ENCODE measurements around the gene CAMKK2. TPM values are rescaled to one million over a fixed set of nuclear protein-coding genes. Genes with fewer than 3 reads are reported as not detected.

CAMKK2 gene
- total and polyA plus RNA-seq, 10 donors: 13.6 to 90.1 (median 63.3) TPM

GRCh38 chr12:121337416-121337815, 40.9 kb upstream of the CAMKK2 start:
- Histone ChIP-seq H3K27ac (no peak overlapping the region), H3K27me3 (replicated peaks in 1 of 7) (no peaks in the 10 kb centered on the region), H3K36me3 (peaks cover 10 to 98% (median 84%) of the 10 kb centered on the region in 6 donors), H3K9me3 (no peaks in the 10 kb centered on the region), H3K4me3 (no peak overlapping the region), H3K4me1 (peaks cover 0 to 11% (median 5%) of the 10 kb centered on the region in 6 donors)
- intact Hi-C loops (cut with DNase I; ENCODE audit: low total_unique reads): loop anchor here (10.0 kb wide), 1 partner anchor 107 kb away; no protein-coding TSS in a partner anchor
- 97 to 99% (median 98%) methylated on average over 4 of the region's 4 CpGs for WGBS, 5 donors
- DNase-seq: no peak
- TF ChIP-seq CTCF (IDR thresholded peaks at IDR 0.05 in 8 of 11, conservative IDR thresholded peaks at IDR 0.05 in 3 of 11): no peak
- no peak for TF ChIP-seq POLR2A (IDR thresholded peaks at IDR 0.05)
- no peak for TF ChIP-seq POLR2AphosphoS5 (IDR thresholded peaks at IDR 0.05)

GRCh38 chr12:121334513-121335343, 38.2 kb upstream of the CAMKK2 start:
- DNase-seq: no peak
- Histone ChIP-seq H3K27me3 (replicated peaks in 1 of 7) (no peaks in the 10 kb centered on the region), H3K36me3 (peaks cover 8 to 98% (median 85%) of the 10 kb centered on the region in 6 donors), H3K4me1 (peaks cover 0 to 11% (median 5%) of the 10 kb centered on the region in 6 donors), H3K9me3 (no peaks in the 10 kb centered on the region), H3K4me3 (no peak overlapping the region), H3K27ac (no peak overlapping the region)
- TF ChIP-seq CTCF (IDR thresholded peaks at IDR 0.05 in 8 of 11, conservative IDR thresholded peaks at IDR 0.05 in 3 of 11): peak; percentile 63 to 90 (median 84)
- no peak for TF ChIP-seq POLR2A (IDR thresholded peaks at IDR 0.05)
- intact Hi-C loops (cut with DNase I; ENCODE audit: low total_unique reads): loop anchor here (10.0 kb wide), 1 partner anchor 110 kb away; no protein-coding TSS in a partner anchor
- WGBS, 5 donors: 64 to 70% (median 70%) methylated on average over 8 of the region's 8 CpGs

- Histone ChIP-seq H3K27me3 (replicated peaks in 1 of 7) (no peaks in the 10 kb centered on the region), H3K4me3 (no peak overlapping the region), H3K27ac (no peak overlapping the region), H3K9me3 (no peaks in the 10 kb centered on the region), H3K4me1 (peaks cover 0 to 11% (median 5%) of the 10 kb centered on the region in 6 donors), H3K36me3 (peaks cover 8 to 98% (median 89%) of the 10 kb centered on the region in 6 donors)
- TF ChIP-seq CTCF (IDR thresholded peaks at IDR 0.05 in 8 of 11, conservative IDR thresholded peaks at IDR 0.05 in 3 of 11): no peak
- TF ChIP-seq POLR2AphosphoS5 (IDR thresholded peaks at IDR 0.05): no peak
- intact Hi-C loops (cut with DNase I; ENCODE audit: low total_unique reads): loop anchor here (10.0 kb wide), 1 partner anchor 111 kb away; no protein-coding TSS in a partner anchor
- 88 to 97% (median 92%) methylated on average over 1 of the region's 1 CpG for WGBS, 5 donors
- no peak for DNase-seq
These were observed 37.2 kb upstream of the CAMKK2 start for GRCh38 chr12:121333747-121334146.

GRCh38 chr12:121331248-121331647, 34.7 kb upstream of the CAMKK2 start:
- TF ChIP-seq POLR2A (IDR thresholded peaks at IDR 0.05): no peak
- no peak for TF ChIP-seq CTCF (IDR thresholded peaks at IDR 0.05 in 8 of 11, conservative IDR thresholded peaks at IDR 0.05 in 3 of 11)
- intact Hi-C loops (cut with DNase I; ENCODE audit: low total_unique reads): loop anchor here (10.0 kb wide), 1 partner anchor 114 kb away; no protein-coding TSS in a partner anchor
- no peak overlapping the region for H3K4me3 ChIP-seq

More at GRCh38 chr12:121331248-121331647, 34.7 kb upstream of the CAMKK2 start:
- Histone ChIP-seq H3K27ac (no peak overlapping the region), H3K9me3 (no peaks in the 10 kb centered on the region), H3K4me1 (peaks cover 0 to 20% (median 10%) of the 10 kb centered on the region in 6 donors), H3K27me3 (replicated peaks in 1 of 7) (no peaks in the 10 kb centered on the region), H3K36me3 (peaks cover 8 to 100% (median 92%) of the 10 kb centered on the region in 6 donors)
- DNase-seq: no peak
- 80 to 92% (median 90%) methylated on average over 6 of the region's 6 CpGs for WGBS, 5 donors
